ENCODE results near the gene MGRN1.
A peak's percentile ranks its signal among the peaks of the same experiment; 100 is the strongest.

The MGRN1 gene

DNA sequence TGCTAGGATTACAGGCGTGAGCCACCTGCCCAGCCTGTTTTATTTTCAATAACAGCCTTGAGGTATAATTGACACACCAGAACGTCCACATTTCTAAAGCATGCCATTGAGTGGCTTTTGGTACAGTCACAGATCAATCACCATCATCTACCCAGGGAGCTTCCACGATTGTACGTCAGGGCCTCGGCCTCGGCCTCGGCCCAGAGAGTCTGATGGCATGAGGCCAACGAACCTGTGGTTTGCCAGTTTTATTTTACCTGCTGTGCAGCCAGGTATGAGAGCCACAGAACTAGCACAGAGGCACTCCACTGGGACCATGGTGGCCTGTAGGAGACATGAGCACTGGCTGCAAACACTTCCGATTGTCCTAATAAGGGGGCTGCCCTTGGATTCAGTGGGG is 18.3 kb upstream of the MGRN1 start:
- DNase-seq = no peak

DNA sequence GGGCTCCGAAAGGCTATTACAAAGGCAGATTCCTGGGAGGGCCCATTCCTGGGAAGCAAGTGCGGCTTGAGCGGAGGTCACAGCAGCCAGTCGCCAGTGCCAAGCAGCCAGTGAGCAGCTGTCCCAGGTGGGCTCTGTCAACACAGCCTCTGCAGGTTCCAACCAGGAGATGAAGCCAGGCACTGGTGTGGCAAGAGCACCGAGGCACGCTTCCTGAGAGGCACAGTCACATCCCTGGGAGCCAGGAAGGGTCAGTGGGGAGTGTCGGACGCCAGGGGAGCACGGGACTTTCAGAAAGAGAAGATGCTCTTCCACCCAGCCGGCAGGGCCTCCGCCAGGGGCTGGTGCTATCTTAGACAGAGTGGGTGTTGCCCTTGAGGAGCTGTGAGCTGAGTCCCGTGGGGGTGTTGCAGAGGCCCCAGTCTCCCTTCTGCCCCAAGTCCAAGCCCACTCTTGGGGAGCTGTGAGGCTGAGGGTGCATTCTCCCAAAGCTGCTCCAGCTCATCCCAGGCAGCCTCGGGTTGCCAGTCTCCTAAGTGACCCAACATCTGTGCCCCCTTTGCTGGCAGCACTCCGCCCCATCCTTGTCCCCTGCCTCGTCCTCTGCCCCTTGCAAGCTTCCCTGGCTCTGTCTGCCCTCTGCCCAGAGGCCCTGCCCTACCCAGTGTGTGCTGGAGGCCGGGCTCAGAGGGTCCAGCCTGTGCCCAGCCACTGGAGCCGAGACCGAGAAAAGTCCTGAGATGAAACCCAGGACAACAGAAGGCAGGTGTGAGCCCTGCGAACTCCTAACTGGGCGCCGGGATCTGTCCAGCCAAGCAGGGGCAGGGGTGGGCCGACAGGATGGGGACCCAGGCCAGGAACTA is 16.6 kb upstream of the MGRN1 start:
- no peak for DNase-seq

DNA sequence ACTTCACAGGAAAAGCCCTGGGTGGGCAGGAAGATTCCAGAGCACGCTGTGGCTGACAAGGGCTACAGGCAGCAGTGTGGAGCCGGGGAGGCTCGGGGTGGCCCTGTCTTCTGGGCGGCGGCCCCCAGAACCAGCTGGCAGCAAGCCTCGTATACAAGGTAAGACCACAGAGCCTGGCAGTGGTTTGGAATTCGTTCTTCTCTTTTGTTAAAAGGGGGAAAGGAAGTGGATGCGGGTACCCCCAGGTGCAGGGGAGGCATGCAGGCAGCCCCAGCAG is 16.0 kb upstream of the MGRN1 start:
- DNase-seq = no peak

DNA sequence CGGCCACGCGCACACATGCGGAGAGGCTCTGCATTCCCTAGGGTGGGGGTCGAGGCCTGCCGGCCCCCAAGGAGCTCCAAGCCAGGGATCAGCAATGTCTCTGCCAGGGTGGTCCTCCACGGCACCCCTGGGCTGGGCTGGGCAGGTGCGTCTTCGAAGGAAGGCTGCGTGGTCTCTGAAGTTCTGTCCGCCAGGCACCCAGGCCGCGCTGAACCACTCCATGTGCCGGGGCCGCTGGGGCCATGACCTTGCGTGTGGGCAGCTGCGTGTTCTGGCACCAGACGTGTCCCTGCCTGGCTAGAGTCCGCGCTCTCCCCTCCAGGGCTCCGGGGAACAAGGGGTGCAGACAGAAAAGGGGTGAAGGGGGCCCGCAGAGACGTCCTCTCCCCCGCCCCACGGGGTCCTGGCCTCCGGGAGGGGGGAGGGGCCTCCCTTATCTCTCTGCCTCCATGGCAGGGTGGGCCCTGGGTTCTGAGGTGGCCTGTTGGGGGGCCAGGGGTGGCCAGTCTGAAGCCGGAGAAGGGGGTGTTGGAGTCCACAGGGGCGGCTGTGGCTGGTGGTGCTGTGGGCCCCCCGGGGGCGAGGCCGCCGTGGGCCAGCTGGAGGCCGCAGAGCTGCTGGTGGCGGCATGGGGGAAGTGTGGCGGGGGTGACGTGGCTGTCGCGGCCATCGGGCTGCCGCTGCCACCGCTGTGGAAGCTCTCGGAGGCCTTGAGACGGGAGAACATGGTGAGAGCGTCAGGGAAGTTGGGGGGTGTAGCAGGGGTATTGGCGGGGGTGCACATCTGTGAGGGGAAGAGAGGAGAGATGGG is 15.2 kb upstream of the MGRN1 start:
- DNase-seq = no peak

DNA sequence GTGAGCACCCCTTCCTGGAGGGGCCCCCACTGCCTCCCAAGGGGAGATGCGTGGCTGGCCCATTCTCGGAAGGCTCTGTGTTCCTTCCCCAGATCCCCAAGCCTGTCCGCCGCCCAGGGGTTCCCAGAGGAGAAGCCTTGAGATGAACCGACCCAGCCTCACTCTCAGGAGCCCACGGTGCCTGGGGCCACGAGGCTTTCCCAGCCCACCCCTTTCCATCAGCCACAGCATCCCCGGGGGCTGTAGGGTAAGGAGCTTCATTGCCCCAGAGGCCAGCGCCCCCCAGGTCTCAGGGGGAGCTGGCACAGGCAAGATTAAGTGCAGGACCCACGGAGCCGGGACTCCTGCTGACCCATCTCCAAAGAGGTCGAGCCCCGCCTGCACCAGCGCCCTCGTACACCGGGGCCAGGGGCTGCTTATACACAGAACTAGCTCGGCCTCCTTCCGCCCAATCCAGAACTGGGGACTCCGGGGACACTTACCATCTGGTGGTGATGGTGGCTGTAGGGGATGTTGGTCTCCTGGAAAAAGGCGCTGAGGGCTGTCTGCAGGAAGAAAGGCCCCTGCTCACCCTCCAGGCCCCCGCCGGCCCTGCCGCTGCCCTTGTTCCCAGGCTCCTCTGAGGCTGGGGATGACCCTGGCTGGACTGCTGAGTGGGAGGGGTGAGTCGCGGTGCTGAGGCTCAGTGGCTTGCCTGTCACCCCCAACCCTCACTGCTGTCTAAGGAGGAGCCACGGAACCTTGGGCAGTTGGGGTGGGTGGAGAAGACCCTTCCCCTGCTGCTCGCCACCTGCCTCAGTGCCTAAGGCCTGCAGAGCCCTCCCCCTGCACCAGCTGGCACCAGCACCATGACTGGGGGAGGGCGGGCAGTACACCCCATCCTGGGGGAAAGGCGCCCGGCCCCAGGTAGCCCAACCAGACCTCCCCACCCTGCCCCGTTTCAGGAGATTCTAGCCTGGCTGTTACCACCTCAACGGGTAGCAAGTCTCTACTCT is 14.3 kb upstream of the MGRN1 start:
- no peak for DNase-seq

DNA sequence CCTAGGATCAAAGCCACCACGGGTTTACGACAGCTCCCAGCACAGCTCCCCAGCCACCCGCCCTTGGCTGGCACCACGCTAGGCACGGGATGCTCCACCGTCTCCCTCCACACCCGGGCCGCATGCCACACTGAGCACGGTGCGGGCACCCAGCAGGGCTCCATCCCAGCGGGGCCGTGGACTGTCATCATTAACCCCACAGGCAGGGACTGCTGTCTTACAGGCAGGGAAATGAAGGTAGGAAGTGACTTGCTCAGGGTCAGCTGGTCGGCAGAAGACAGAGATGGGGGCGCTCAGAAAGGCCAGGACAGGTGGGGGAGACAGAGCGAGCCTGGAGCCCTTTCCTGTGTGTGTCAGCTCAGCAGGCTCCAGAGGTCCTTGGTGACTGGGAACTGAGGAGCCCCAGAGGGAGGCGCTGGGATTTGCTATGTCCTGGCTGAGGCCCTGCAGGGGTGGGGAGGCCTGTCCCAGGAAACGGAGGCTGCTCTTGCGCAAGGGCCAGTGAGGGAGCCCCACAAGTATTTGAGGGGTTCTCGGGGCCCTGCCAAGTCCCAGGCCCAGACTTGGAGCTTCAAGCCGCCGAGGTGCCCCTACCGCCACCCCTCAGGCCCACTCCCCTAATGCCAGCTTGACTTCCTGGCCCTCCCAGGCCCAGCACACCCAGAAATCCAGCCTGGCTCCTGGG is 13.1 kb upstream of the MGRN1 start:
- DNase-seq = no peak

DNA sequence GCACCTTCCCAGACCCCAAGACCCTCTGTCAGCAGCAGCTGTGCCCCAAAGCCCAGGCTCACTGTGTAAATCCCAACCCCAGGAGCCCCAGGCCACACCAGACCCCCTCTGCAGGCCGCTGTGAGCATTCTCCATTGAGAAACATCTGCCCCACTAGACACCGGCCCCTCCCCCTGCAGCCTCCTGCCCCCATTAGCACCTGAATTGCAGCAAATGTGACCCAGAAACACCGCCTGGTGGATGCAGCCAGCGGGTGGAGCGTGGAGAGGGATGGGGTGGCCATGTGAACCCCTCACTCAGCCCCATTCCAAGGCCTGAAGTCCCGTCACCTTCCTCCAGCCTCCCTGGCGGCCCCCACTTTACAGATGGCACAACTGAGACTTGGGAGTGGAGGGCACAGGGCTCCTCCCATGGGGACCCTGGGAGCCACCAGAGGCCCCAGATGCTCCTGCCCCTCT is 12.1 kb upstream of the MGRN1 start:
- no peak for DNase-seq

DNA sequence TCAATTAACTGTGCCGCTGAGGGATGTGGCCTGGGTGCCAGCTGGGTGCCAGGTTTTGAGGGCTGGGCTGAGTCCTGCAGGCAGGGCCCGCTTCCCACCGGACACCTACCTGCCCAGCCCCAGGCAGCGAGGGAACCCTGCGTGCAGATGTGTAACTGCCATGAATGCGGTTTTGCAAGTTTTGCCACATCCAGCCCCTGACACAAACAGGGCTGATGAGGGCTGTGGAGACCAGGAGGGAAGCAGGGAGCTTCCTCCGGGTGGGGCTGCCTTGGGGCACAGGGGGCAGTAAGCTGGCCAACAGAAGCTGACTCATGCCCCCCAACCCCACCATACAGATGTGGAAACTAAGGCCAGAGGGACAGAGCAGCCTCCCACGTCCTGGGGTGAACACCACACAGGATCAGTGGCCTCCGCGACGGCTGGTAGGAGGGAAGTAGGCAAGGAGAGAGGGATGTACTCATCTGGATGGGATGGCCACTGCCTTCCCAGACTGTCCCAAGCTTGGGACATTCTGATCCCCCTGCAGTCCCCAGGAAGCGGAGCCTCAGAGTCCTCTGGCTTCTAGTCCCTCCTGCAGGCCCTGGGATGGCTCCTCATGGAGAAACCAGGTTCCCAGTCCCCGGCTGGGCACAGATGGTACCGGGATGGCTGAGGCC is 11.5 kb upstream of the MGRN1 start:
- DNase-seq = peak; percentile 53

DNA sequence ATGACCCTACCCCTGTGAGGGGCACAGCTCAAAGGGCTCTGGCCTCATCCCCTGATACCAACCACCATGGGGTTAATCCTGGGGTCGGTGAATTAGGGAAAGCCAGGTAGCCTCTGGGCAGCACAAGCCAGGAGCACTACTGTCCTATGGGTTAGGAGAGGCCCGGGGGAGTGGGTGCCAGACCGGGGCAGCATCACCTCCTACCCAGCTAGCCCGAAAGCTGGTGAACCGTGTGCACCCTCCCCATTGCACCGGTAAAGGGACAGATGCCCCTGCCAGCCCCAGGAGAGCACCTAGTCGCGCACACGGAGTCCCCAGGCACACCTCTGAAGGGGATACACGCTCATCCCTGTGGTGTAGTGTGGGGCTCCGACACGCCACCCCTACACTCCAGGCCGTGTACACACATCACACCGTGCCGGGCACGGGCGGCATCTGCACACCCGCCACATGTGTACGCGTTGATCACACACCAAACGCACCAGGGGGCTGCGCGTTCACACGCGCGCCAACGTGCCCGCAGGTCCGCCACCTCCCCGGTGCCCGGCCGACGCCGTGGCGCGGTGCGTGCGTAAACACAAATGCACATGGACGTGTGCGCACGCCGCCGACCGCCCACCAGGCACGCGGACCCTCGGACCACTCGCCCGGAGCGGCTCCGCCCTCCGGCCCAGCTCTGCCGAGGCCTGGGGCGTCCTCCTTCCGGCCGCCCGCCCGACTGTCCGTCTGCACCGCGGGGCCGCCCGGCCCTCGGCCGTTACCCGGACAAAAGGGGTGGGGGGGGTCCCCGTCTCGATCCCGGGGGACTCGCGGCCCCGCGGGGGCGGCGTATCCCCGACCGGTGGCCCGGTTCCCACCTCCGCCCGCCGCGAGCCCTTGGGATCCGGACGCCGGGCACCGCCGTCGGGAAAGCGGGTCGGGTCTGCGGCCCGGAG is 10.7 kb upstream of the MGRN1 start:
- peak; percentile 15 for DNase-seq

DNA sequence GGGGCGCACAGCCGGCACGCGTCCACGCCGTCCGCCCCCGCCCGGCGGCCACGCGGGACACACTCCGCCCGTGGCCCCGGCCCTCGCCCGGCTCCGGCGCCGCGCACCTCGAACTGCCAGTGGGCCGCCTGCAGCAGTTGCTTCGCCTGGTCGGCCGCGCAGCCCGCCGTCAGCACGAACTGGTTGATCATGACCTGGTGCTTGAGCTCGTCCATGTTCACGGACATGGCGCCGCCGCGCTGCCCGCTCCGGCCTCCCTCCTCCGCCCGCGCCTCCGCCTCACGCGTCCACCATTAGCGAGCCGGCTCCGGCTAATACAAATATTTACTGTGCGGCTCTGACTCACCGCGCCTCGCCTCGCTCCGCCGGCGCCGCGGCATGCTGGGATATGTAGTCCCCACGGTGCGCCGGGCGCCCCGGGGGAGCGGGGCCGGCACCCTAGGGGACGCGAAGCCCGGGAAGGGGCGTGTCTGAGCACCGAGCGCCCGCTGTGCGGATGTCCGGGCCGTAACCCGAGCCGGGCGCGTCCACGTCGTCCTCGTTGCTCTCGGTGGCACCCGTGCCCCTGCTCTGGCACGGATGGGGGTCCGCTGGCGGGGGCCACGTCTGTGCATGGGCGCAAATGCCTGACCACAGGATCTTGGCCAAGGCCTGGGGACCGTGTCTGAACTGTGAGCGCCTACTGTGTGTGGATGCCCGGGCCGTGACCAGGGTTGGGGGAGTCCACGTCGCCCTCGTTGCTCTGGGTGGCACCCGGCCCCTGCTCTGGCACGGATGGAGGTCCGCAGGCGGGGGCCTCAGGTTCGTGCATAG is 9.8 kb upstream of the MGRN1 start, which contains the start of gene UBALD1:
TSS of gene UBALD1 (minus strand) at position 318 of the 813 bp plus-strand sequence. CDS start at position 227, 91 bp downstream.
- peak; percentile 75 for DNase-seq

DNA sequence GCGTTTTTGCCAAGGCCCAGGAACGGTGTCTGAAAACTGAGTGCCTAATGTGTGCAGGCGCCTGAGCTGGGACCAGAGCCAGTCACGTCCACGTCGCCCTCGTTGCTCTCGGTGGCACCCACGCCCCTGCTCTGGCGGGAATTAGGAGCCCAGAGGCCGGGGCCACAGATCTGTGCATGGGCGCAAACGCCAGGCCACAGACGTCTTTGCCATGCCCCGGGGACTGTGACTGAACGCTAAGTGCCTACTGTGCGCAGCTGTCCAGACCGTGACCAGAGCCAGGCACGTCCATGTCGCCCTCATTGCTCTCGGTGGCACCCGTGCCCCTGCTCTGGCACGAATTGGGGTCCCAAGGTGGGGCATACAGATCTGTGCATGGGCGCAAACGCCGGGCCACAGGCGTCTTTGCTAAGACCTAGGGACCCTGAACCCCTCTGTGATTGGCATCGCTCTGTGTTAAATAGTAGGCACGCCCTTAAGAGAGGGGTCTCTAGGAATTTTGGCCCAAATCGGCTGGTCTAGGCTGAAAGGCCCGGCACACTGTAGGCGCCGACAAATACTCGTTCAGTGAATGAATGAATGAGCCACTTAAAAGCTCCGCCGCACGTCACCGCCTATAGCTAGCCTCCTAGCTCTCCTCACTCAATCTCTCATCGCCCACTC is 9.1 kb upstream of the MGRN1 start:
- DNase-seq = no peak

DNA sequence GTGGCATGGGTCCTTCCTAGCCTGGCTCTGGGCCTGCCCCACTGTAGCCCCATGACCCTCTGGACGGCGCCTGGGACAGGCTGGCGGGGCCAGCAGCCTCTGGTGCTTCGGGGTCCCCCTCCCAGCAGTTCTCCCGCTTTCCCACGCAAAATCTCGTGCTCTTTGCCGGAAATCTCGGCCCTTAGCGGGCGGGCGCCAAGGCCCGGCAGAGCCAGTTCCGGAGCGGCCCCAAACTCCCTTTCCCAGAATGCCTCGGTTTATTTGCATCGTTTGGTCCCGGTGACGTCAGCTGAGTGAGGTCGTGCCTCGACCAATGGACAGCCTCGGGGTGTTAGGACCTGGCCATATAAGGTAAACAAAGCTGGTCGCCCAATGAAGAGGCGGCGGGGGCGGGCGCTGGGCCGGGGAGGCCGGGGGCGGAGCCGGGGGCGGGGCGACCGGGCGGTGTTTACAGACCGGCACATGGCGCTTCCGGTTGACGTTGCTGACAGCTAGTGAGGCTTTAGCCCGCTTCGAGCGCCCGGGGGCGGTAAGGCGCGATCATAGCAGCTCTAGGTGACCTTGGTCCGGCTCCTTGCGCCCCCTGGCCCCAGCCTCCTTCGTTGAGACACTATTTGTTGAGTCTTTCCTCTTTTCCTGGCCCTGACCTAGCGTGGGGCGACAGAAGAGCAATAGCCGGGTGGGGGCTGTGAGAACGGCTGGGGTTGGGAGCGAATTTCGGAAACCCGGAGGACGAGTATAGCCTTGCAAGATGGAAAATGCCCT is 8.4 kb upstream of the MGRN1 start:
- DNase-seq = peak; percentile 100

DNA sequence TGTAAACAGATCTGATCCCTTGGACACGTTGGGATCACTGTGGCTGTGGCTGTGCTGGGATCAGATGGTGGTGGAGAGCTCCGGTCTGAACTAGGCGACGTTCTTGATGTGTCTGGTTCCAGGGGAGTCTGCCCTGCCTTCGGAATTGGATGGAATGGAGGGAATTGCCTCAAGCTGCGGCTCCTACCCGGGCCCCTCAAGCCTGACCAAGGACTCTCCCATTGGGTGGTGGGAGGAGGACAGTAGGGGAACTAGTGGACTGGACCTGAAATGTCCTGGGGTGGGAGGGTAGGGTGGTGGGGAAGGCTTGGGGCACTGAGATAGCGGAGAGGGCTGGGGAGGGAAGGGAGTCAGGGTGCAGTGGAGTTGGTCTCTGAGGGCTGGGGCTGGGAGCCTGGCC is 6.7 kb upstream of the MGRN1 start:
- DNase-seq = no peak

DNA sequence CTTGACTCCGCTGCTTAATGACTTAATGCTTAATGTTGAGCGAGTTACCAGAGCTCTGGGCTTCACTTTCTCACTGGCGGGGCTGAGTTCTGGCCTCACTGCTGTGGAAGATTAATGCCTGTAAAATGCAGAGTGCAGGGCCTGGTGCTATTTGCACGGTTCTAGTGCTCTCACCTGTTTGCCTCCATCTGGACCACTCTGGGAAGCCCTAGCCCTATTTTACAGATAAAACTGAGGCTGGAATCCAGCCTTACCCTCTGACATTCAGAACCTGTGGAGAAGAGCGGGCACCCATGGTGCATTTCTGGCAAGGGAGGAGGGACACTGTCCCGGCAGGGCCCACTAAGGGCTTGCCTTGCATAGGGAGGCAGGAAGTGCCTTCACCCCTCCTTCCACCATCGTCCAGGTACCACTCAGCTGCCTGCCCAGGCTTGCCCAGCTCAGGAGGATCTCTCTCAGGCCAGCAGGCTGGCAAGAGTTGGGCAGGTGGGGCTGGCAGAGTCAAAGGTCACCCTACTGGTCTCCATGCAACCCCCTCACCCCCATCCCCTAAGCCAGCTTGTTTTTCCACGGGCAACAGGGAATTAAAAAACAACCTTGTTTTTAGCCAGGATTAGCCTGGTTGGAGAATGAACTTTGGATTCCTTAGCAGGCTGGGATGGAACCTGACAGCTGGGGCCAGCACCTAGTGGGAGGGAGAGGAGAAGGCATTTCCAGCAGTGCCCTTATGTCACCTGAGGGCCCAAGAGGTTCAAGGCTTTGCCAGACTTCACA is 5.8 kb upstream of the MGRN1 start:
- no peak for DNase-seq

DNA sequence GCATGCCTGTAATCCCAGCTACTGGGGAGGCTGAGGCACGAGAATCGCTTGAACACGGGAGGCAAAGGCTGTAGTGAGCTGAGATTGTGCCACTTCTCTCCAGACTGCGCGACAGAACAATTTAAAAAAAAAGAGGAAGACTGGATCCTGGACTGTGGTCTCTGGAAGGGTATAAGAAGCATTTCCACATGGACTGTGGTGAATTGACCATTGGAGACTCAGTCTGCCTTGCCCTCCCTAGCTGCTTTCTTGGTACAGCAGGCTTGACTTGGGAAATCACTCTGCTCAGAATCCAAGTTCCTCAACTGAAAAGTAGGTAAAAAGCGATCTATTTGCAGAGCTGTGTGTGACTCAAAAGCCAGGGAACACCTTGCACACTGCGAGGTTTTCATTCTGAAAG is 1.0 kb upstream of the MGRN1 start:
- peak; percentile 61 for DNase-seq

DNA sequence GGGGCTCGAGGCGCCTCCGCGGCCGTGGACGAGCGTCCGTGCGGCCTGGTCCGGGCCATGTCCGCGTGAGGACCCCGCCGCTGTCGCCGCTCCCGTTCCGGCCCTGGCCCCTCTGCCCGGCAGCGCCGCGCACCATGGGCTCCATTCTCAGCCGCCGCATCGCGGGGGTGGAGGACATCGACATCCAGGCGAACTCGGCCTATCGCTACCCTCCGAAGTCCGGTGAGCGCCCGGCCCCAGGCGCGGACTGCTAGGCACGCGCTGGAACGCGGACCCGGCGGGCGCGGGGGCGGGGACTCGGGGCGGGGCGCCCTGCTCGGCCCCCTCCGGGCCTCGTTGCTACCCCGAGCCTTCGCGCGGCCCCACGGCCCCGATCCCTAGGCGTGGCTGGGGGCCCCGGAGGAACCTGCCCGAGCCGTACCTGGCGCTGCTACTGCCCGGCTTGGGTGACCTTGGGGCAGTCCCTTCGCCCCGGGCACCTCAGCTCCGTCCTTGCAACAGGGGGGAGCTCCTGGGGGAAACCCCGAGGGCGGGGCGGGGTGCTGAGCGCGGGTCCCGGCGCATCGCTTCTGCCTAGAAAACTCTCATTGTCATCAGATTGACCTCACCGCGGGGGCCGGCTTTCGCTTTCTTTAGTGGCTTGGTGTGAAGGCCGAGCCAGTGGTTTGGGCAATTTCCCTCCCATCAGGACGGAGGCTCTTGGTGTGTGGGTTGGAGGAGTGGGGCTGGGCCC is 367 bp downstream of the MGRN1 start:
- peak; percentile 48 for DNase-seq

Measured in MV-4-11 (cell line).